Measurements from ENCODE around the gene TTC33. TPM values are rescaled to one million over a fixed set of nuclear protein-coding genes. Genes with fewer than 3 reads are reported as not detected.

The TTC33 gene
- polyA plus RNA-seq, 1 of the 3 experiments (the other 2 are of a cell fraction) = 2.2 TPM

DNA sequence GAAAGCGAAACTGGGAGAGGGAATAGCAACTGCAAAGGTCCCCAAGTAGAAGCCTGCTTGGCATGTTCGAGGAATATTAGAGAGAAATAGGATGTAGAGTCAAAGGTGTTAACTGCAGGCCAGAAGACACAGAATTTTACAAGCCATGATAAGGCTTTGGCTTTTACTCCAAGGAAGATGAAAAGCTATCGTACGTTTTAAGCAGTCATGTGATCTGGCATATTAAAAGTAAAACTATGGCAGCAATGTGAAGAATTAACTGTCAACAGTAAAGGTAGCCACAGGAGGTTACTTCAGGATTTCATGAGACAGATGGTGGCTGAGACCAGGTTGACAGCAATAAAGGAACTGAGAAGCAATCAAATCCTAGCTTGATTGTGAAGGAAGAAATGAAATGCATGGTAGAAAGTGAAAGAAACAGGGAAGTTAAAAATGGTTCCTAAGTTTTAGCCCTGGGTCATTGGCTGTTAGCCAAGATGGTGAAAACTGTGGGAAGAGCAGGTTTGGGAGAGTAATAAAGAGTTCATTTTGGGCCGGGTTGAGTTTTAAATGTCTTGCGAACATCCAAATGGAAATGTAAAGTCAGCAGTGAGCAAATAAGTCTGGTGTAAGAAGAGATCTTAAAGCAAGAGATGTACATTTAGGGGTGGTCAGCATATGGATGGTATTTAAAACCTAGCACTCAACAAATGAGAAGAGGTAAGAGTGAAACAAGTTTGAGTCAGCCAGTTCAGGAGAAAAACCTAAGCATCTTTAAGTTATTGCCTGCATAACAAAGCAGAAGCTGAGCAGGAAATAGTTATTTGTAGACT lies 20.3 kb upstream of the TTC33 start:
- DNase-seq = no peak
- Histone ChIP-seq H3K27ac (ENCODE audit: low read depth in 2 of 2, low read length in 1 of 2) (no peak overlapping the region), H3F3A (replicated peaks; ENCODE audit: insufficient read depth) (peaks cover 5% of the 10 kb centered on the region), H4K20me1 (ENCODE audit: insufficient read depth) (peaks cover 24% of the 10 kb centered on the region), H3K36me3 (replicated peaks in 1 of 2; ENCODE audit: control insufficient read depth in 1 of 2, insufficient read depth in 2 of 2, low read length in 1 of 2) (peaks cover 45 to 50% of the 10 kb centered on the region in 2 experiments), H3K9ac (no peak overlapping the region), H3K27me3 (ENCODE audit: insufficient read depth) (no peaks in the 10 kb centered on the region), H3K9me2 (no peaks in the 10 kb centered on the region), H3K4me3 (ENCODE audit: low read depth in 2 of 2, low read length in 1 of 2) (no peak overlapping the region), H3K4me1 (ENCODE audit: control insufficient read depth in 1 of 2, insufficient read depth in 2 of 2, low read depth in 1 of 2, low read length in 1 of 2) (peaks cover 0 to 4% of the 10 kb centered on the region in 2 experiments; a peak in 2 of 4 replicates), H3K79me2 (ENCODE audit: insufficient read depth) (peaks cover 57% of the 10 kb centered on the region), H3K9me3 (no peaks in the 10 kb centered on the region), H3K4me2 (no peak overlapping the region), H2AFZ (ENCODE audit: low read depth) (no peak overlapping the region)
- WGBS (ENCODE audit: low lambda C conversion rate) = 81% methylated on average over 6 of the region's 6 CpGs
- POLR2A ChIA-PET = interaction anchor here (1.5 kb wide), 1 partner anchor 11 kb away, joined by 3 read pairs; no protein-coding TSS in a partner anchor
- CTCF ChIA-PET = interaction anchor here (1.1 kb wide), 1 partner anchor 14 kb away, joined by 3 read pairs; no protein-coding TSS in a partner anchor
- TF ChIP-seq CHD2 (IDR thresholded peaks at IDR 0.05; ENCODE audit: low read length, partially characterized antibody) = no peak
- TF ChIP-seq, protein P1, sequence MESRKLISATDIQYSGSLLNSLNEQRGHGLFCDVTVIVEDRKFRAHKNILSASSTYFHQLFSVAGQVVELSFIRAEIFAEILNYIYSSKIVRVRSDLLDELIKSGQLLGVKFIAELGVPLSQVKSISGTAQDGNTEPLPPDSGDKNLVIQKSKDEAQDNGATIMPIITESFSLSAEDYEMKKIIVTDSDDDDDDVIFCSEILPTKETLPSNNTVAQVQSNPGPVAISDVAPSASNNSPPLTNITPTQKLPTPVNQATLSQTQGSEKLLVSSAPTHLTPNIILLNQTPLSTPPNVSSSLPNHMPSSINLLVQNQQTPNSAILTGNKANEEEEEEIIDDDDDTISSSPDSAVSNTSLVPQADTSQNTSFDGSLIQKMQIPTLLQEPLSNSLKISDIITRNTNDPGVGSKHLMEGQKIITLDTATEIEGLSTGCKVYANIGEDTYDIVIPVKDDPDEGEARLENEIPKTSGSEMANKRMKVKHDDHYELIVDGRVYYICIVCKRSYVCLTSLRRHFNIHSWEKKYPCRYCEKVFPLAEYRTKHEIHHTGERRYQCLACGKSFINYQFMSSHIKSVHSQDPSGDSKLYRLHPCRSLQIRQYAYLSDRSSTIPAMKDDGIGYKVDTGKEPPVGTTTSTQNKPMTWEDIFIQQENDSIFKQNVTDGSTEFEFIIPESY (IDR thresholded peaks at IDR 0.05; ENCODE audit: borderline replicate concordance, low read depth) = no peak
- TF ChIP-seq, protein P2, sequence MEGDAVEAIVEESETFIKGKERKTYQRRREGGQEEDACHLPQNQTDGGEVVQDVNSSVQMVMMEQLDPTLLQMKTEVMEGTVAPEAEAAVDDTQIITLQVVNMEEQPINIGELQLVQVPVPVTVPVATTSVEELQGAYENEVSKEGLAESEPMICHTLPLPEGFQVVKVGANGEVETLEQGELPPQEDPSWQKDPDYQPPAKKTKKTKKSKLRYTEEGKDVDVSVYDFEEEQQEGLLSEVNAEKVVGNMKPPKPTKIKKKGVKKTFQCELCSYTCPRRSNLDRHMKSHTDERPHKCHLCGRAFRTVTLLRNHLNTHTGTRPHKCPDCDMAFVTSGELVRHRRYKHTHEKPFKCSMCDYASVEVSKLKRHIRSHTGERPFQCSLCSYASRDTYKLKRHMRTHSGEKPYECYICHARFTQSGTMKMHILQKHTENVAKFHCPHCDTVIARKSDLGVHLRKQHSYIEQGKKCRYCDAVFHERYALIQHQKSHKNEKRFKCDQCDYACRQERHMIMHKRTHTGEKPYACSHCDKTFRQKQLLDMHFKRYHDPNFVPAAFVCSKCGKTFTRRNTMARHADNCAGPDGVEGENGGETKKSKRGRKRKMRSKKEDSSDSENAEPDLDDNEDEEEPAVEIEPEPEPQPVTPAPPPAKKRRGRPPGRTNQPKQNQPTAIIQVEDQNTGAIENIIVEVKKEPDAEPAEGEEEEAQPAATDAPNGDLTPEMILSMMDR (IDR thresholded peaks at IDR 0.05) = no peak
- no peak for TF ChIP-seq FOXJ3 (CRISPR knock-in tag; IDR thresholded peaks at IDR 0.05)
- TF ChIP-seq NFIC (IDR thresholded peaks at IDR 0.05; ENCODE audit: borderline replicate concordance) = no peak
- no peak for TF ChIP-seq RFX5 (IDR thresholded peaks at IDR 0.05; ENCODE audit: low read length)
- TF ChIP-seq MEF2A (IDR thresholded peaks at IDR 0.05; ENCODE audit: borderline replicate concordance, low read depth) = no peak
- TF ChIP-seq MXI1 (IDR thresholded peaks at IDR 0.05; ENCODE audit: low read depth, low read length) = no peak
- no peak for TF ChIP-seq TAF1 (IDR thresholded peaks at IDR 0.05; ENCODE audit: borderline replicate concordance, low read depth, low read length)
- no peak for TF ChIP-seq RCOR1 (IDR thresholded peaks at IDR 0.05; ENCODE audit: low read length)
- TF ChIP-seq SIN3A (IDR thresholded peaks at IDR 0.05; ENCODE audit: borderline replicate concordance, low read depth, low read length) = no peak
- TF ChIP-seq SMC3 (IDR thresholded peaks at IDR 0.05; ENCODE audit: low read depth, low read length) = no peak
- TF ChIP-seq, protein P3, sequence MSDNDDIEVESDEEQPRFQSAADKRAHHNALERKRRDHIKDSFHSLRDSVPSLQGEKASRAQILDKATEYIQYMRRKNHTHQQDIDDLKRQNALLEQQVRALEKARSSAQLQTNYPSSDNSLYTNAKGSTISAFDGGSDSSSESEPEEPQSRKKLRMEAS (IDR thresholded peaks at IDR 0.05; ENCODE audit: low read depth) = no peak
- no peak for TF ChIP-seq TEAD4 (IDR thresholded peaks at IDR 0.05; ENCODE audit: borderline replicate concordance, insufficient read depth)
- no peak for TF ChIP-seq FOSL2 (IDR thresholded peaks at IDR 0.05; ENCODE audit: borderline replicate concordance, low read depth)
- TF ChIP-seq ELF1 (IDR thresholded peaks at IDR 0.05) = no peak
- TF ChIP-seq GATA2 (CRISPR knock-in tag; IDR thresholded peaks at IDR 0.05) = no peak
- TF ChIP-seq RXRA (IDR thresholded peaks at IDR 0.05; ENCODE audit: borderline replicate concordance, low read depth) = no peak

Measured in SK-N-SH (cell line).